Astrocyte (in vitro differentiated cells and primary cell): ENCODE data around the gene CEACAM1.

Experiments used
- EZH2 ChIP-seq: IDR thresholded peaks from 2 replicates; pipeline ENCODE4 v1.6.1; 2012; ENCODE audit warnings: mild to moderate bottlenecking, low read length, inconsistent platforms; ENCODE audit not compliant: insufficient read depth
- TF ChIP-seq, protein P1 (sequence below): IDR thresholded peaks from 2 replicates; pipeline ENCODE4 v1.5.1; 2011; ENCODE audit warnings: low read depth, mild to moderate bottlenecking, inconsistent platforms, low read length, moderate library complexity; ENCODE audit not compliant: insufficient read depth

DNA sequence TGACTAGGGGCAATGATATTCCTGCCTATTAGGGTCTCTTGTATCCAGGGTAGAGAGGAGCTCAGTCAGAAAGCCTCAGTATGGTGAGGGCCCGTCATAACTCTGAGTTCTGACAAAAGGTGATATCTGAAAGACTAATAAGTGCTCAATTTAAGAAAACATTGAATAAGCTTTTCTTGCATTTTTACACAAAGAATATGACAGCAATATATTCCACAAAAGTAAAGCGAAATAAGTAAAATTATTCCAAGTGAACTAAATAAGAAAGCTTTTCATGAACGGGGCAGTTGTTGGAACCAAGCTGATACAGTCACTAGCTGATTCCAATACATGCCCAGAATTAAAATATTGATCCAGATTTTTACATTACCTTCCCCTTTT, 40.5 kb downstream of the CEACAM1 start:
- TF ChIP-seq, protein P1, sequence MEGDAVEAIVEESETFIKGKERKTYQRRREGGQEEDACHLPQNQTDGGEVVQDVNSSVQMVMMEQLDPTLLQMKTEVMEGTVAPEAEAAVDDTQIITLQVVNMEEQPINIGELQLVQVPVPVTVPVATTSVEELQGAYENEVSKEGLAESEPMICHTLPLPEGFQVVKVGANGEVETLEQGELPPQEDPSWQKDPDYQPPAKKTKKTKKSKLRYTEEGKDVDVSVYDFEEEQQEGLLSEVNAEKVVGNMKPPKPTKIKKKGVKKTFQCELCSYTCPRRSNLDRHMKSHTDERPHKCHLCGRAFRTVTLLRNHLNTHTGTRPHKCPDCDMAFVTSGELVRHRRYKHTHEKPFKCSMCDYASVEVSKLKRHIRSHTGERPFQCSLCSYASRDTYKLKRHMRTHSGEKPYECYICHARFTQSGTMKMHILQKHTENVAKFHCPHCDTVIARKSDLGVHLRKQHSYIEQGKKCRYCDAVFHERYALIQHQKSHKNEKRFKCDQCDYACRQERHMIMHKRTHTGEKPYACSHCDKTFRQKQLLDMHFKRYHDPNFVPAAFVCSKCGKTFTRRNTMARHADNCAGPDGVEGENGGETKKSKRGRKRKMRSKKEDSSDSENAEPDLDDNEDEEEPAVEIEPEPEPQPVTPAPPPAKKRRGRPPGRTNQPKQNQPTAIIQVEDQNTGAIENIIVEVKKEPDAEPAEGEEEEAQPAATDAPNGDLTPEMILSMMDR = no peak
- TF ChIP-seq EZH2 = no peak
